Fibroblast of villous mesenchyme (primary cell): ENCODE measurements around the gene METAP2. TPM values are rescaled to one million over a fixed set of nuclear protein-coding genes. Genes with fewer than 3 reads are reported as not detected.

Source experiments
- DNase-seq: peaks from one replicate; pipeline ENCODE4 v3.0.0-alpha.2; 2010; ENCODE audit warnings: low read depth
- H3K4me3 ChIP-seq: 2 replicates; pipeline ENCODE4 v1.5.1; 2011; ENCODE audit warnings: low read depth, mild to moderate bottlenecking, low read length
- small RNA-seq: library from RNA; depleted of rRNA; stranded (forward); fragments of <200 nt; gene quantifications from one replicate; pipeline ENCODE3, GENCODE V24; 2012
- total RNA-seq: library from RNA; depleted of rRNA; stranded (reverse); fragments of >200 nt; gene quantifications from 2 replicates; pipeline ENCODE4 v1.2.3, GENCODE V29; 2012
- TF ChIP-seq, protein P1 (sequence below): IDR thresholded peaks from 2 replicates; pipeline ENCODE4 v1.5.1; 2012; ENCODE audit warnings: low read depth, mild to moderate bottlenecking, low read length; ENCODE audit not compliant: insufficient read depth

METAP2 gene
- total RNA-seq, 1 donor, result 66.5 TPM

- TF ChIP-seq, protein P1, sequence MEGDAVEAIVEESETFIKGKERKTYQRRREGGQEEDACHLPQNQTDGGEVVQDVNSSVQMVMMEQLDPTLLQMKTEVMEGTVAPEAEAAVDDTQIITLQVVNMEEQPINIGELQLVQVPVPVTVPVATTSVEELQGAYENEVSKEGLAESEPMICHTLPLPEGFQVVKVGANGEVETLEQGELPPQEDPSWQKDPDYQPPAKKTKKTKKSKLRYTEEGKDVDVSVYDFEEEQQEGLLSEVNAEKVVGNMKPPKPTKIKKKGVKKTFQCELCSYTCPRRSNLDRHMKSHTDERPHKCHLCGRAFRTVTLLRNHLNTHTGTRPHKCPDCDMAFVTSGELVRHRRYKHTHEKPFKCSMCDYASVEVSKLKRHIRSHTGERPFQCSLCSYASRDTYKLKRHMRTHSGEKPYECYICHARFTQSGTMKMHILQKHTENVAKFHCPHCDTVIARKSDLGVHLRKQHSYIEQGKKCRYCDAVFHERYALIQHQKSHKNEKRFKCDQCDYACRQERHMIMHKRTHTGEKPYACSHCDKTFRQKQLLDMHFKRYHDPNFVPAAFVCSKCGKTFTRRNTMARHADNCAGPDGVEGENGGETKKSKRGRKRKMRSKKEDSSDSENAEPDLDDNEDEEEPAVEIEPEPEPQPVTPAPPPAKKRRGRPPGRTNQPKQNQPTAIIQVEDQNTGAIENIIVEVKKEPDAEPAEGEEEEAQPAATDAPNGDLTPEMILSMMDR, result no peak
- no peak overlapping the region for H3K4me3 ChIP-seq
- no peak for DNase-seq
These were observed 83.7 kb downstream of the METAP2 start for GRCh38 chr12:95557625-95558024.

Small RNA genes within 50 kb of the gene (small RNA-seq; reads per million reads assigned to genes)
- gene RNU6-735P, result not detected

Other genes with a start within 250 kb of the METAP2 start
- 3.9 and 5.2 TPM in 2 replicates for gene USP44, start 77.3 kb downstream of the METAP2 start, total RNA-seq